ENCODE measurements around the gene EBF4.
"Not testable (repeated sequence)": the region's sequence is repeated elsewhere in the genome, so short reads cannot be mapped to it uniquely, and the experiment has no call there.

The EBF4 gene

DNA sequence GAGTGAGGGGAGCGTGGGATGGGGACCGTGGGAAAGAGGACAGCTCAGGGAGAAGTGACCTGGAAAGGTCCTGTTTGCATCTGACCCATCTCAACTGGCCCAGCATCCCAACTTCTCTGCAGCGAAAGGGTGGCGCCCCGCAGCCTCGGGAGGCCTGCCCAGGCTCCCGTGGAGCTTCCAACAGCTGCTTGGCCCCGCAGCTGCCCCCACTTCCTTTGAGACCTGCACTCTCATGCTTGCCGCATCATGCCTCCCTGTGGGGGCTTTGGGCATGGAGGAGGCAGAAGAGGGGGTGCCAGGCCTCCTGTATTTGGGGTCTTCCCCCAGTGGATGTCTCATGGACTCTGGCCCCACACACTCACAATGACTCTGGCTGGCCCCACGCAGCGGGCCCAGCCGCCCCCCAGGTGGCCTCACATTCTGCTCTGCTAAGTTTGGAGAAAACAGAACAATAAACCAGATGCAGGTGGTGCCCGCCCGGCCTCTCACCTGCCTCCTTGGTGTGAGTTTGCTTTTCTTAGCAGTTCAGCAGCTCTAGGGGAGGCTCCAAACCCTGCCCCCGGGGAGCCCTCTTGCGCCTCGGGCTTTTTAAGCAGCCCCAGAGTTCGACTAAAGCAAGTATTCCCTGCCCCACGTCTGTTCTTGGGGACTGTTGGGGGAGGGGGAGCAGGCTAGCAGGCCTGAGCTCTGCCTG, 67.2 kb downstream of the EBF4 start:
- no peak for DNase-seq

DNA sequence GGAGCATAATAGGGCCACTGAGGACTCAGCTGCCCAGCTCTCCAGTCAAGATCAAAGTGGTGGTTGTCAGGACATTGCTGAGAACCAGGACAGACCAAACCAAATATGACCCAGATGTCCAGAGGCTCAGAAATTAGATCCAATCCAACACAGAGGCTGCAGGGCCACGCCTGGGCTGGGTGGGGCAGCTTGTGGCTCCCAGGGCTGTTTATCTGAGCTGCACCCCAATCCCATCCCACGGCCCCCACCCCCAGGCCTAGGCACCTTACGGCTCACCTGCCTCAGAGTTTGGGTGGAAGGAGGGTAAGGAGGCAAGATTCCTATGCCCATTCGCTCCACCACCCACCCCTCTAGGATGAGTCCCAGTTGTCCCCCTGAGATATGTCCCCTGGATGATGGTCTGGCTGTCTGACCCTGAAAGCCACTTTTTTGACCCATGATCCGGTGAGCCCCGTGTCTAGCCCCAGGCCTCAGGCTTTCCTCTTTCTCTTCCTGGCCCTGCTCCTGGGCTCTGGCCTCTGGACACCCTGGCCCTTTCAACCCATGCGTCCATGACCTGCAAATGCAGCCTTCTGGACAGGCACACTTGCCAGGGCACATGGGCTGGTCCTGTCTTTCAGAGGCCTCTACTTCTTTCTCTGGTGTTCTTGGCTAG, 67.8 kb downstream of the EBF4 start:
- no peak for DNase-seq

DNA sequence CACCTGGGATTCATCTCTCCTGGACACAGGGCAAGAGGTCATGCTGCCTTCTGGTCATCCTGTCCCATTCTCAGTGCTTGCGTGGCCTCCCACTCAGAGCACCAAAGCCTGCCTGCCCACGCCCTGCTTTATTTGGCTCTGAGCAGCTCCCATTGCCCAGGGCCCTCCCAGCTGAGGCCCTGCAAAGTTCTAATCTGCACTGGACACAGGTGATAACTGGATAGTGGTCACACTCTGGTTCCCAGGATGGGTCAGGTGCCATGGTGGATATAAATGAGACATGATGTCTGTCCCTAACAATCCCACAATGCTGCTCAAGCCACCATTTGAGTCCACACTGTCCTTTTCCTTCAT, 68.3 kb downstream of the EBF4 start:
- no peak for DNase-seq

- no peak for DNase-seq
Observed at GRCh38 chr20:2761885-2762284, 69.3 kb downstream of the EBF4 start.

DNA sequence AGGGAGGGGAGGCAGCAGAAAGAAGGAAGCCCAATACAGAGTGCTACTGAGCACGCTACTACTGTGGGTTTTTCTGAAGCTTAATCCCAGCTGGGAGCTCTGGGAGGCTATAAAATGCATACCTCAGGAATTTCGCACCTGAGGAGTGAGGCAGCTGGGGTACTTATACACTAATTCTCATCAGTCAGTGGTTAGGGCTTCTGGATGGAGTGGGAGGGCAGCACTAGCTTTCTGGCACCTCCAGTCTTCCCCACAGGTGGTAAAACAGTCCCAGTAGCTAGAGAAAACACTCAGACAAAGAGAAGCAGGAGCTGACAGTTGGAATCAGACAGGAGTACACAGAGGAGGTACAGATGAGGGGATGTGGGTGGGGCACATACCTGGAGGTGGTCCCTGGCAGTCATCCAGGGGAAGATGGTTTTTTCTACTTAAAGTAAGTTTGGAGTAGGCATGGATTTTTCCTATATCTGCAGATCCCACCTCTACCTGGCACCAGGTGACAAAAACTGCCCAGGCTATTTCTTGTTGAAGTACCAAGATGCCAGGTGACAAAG, 70.1 kb downstream of the EBF4 start:
- no peak for DNase-seq

DNA sequence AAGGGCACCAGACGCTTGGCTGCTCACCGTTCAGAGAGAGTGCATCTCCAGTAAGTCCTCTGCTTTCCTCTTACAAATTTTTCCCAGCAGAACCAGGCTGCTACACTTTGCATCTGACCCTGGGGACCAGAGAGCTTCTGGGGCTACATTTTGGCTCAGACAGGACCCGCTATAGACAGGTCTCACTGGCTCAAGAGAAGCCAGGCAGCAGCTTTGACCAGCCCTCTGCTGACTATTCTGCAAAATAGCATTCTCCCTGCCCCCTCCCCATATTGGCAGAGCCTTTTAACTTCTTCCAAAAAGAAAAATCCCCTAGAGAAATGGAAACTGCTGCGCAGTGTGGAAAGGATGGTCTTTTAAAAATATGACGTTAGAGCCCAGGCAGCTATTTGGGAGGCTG, 70.6 kb downstream of the EBF4 start:
- DNase-seq, result no peak

DNA sequence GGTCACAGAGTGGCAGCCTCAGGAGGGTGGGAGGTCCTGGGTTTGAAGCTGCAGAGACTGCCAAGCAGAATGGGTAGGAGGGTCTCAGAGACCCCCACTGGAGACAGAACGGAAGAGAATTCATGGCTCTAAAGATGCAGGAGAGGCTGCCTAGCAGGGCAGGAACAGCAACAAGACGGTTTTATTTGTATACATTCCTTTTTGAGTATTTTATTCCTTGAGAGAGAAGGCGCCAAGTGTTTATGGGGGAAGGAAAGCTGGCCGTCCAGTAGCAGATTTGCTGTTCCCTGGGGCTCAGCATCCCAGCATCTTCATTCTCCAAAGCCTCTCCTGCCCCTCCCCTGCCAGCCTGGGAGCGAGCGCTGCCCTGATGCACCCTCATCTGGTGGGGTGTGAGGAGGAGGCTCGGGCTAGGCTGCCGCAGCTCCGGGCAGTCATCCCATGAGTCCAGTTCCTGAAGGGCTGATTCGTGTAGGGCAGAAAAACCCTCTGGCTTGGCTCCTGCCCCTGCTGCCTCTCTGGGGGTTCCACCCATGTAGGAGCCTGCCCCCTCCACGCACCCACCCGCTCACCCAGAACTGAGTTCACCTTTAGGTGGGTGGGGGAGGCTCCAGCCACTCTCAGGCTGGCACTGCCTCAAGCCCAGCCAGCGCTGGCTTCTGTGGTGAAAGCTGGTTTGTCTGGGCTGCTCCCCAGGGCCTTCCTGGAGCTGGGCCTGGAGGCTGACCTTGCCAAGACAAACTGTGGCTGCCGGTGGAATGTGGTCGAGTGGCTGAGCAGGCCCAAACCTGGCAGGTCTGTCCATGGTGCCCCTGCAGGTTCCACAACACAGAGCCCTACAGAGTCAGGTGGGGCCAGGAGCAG, 75.4 kb downstream of the EBF4 start:
- DNase-seq, result no peak

DNA sequence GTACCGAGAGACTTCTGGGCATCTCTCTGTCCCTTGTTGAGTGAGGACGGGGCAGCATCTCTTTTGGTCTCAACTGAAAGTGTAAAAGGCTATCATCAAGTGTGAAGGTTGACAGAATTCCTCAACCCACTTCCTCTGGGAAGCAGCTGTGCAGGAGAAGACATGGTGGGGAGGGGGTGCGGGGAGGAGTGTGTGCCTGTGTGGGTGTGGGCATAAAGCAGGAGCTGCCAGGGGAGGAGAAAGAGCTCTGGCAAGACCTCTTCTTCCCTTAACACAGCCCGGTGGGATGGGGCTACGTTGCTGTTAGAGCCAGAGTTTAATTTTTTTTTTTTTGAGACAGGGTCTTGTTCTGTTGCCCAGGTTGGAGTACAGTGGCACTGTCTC, 76.0 kb downstream of the EBF4 start:
- no peak for DNase-seq

DNA sequence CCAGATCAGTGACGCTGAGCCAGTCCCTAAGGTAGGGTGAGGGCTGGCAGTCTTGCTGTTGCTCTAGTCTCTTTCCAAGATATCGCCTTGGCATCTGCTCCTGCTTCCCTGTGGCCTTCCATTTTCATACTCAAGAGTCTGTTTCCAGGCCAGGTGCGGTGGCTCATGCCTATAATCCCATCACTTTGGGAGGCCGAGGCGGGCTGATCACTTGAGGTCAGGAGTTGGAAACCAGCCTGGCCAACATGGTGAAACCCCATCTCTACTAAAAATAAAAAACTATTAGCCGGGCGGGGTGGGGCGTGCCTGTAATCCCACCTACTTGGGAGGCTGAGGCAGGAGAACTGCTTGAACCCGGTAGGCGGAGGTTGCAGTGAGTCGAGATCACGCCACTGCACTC, 77.5 kb downstream of the EBF4 start:
- DNase-seq, result not testable (repeated sequence)

DNA sequence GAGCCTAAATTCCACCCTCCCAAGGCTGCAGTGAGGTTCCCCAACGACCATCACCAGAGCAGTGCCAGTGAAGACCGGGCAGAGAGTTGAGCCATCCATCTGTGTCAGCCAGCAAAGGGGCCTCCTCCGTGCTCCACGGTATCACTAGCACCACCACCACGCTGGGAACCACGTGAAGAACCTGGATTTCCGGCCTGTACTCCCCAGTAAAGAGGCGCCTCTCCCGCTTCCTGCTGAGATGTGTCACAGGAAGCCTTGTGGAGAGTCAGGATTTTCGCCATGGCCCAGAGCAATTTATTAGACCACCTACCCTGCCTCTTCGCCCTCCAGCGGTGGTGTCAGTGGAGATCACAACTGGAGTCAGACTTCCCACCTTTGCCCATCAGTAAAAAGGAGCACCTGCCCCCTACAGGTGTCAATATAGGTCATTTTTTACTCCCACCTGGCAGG, 79.1 kb downstream of the EBF4 start:
- no peak for DNase-seq

GRCh38 chr20:2773812-2774211, 81.2 kb downstream of the EBF4 start:
- no peak for DNase-seq

- no peak for DNase-seq
Observed at GRCh38 chr20:2775139-2775538, 82.6 kb downstream of the EBF4 start.

DNA sequence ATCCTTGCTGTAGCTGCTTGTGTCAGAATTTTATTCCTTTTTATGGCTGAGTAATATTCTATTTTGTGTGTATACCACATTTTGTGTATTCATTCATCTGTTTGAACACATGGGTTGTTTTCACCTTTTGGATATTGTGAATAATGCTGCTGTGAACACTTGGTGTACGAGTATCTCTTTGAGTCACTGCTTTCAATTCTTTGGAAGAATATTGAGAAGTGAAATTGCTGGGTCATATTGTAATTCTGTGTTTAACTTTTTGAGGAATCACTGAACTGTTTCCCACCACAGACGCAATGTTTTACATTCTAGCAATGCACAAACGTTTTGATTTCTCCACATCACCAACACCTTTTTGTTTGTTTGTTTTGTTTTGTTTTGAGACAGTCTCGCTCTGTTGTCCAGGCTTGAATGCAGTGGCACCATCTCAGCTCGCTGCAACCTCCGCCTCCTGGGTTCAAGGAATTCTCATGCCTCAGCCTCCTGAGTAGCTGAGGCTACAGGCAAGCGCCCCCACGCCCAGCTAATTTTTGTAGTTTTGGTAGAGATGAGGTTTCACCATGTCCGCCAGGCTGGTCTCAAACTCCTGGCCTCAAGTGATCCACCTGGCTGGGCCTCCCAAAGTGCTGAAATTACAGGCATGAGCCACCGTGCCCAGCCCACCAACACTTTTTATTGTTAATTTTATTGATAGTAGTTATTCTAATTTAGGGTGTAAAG, 86.2 kb downstream of the EBF4 start:
- DNase-seq, result no peak

DNA sequence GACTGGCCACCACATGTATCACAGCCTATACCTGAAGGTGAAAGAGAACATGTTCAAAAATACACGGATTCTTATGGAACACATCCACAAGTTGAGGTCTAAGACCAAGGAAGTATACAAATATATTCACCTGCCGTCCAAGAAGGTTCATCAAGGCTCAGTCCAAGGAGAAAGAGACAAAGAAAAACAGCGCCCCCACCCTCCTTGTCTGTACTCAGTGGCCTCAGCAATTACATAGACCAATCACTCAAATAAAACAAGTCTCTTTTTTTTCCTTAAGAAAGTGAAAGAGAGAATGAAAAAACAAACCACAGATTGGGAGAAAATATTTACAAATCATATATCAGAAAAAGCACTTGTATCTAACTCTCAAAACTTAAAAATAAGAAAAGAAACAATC, 88.4 kb downstream of the EBF4 start:
- no peak for DNase-seq

- no peak for DNase-seq
Observed at GRCh38 chr20:2783908-2784566, 91.5 kb downstream of the EBF4 start.

DNA sequence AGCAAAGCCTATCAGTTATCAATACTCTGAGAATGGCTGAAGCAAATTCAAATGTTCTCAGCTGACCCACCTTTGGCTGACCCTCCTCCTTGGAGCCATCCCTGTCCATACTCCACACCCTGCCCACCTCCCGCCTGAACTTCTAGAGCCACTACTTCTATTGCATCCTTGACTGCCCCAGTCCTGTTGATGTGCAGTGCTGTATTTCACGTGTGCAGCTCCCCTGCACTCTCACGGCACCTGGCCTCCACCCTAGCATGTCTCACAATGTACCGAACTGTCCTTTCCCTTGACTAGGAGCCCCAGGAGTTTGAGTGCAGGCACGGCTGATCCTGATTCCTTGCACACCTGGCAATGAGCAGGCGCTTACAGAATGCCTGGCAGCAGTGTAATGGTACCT, 100.9 kb downstream of the EBF4 start:
- DNase-seq, result no peak

DNA sequence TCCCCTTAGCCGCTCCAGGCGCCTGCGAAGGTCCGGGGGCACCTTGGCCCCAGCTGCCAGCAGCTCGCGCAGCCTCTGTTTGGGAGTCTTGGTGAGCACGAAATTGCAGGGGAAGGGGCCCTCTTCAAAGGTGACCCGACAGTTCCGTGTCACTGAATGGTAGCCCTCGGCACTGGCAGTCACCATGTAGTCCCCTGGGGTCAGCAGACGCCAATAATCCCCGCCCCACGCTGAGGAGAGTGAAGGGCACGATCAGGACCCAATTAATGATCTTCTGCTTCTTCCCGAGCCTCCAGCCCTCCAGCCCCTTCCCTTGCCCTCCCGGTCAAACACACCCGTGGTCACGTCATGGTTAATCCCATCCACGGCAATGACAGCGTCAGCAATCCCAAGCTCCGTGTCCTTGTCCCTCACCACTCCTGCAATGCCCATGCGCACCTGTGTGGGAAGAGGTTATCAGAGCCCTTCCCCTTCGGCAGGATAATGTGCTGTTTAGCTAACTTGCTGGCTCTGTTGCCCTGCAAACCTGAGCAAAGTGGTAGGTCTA, 101.7 kb downstream of the EBF4 start:
- no peak for DNase-seq

DNA sequence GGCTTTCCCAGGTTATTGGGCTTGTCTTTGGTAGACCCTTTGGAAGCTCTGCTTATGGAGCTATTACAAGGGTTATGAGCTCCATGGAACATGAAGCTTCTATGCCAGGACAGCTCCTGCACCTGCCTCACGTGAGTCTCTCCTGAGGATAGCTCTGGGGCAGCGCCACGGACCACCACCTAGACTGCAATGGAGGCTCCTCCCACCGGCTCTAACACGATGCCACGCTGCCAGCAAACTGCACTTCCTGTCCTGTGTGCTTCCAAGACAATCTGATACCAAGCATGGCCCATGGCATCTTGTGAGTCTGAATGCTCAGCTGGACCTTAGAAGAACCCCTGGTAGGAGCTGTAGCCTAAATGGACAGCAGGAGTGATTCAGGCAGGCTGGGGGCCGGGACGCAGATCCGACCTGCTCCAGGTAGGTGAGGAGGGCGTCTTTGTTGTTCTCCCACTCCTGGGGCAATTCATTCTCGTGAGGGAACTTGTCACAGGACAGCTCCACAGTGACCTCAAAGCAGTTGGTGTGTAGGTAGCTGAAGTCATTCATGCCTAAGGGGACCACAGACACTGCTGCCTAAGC, 102.4 kb downstream of the EBF4 start:
- DNase-seq, result no peak

GRCh38 chr20:2795451-2795850, 102.9 kb downstream of the EBF4 start:
- no peak for DNase-seq

GRCh38 chr20:2796011-2796660, 103.6 kb downstream of the EBF4 start:
- no peak for DNase-seq

Measured in cerebellar nuclear complex (tissue), 1 donor.